HG03064 (cell line): ENCODE data around the gene CHST7.

Experiments used
- ATAC-seq: cut with Tn5 transposase; IDR thresholded peaks from one replicate; pipeline ENCODE4 v1.9.1; 2021; ENCODE audit warnings: low read depth; ENCODE audit not compliant: unreplicated experiment

Gene CHST7

GRCh38 chrX:46643636-46644035, 70.1 kb downstream of the CHST7 start:
- no peak for ATAC-seq

- no peak for ATAC-seq
These were observed 72.0 kb downstream of the CHST7 start for GRCh38 chrX:46645614-46646013.

GRCh38 chrX:46647251-46647650, 73.7 kb downstream of the CHST7 start:
- ATAC-seq: no peak
